ENCODE measurements around the gene TMEM97. TPM values are rescaled to one million over a fixed set of nuclear protein-coding genes. Genes with fewer than 3 reads are reported as not detected.

TMEM97 gene
- total RNA-seq, 1 donor from 2014 or later = 136 TPM

- no peak for DNase-seq (ENCODE audit: low spot score)
- Histone ChIP-seq H3K9me3 (ENCODE audit: low read depth) (no peaks in the 10 kb centered on the region), H3K36me3 (no peaks in the 10 kb centered on the region), H3K4me3 (no peak overlapping the region), H3K9ac (no peak overlapping the region), H3K27ac (no peak overlapping the region), H4K20me1 (ENCODE audit: low read depth) (peaks cover 24% of the 10 kb centered on the region), H3K4me2 (no peak overlapping the region), H3K79me2 (ENCODE audit: low read depth) (peaks cover 43% of the 10 kb centered on the region), H3K4me1 (peaks cover 6% of the 10 kb centered on the region), H2AFZ (replicated peaks) (no peak overlapping the region), H3K27me3 (no peaks in the 10 kb centered on the region), H3F3A (ENCODE audit: low read depth) (peaks cover 39% of the 10 kb centered on the region)
- H3K4me1 Mint-ChIP-seq = peaks cover 35% of the 10 kb centered on the region
- peaks cover 4% of the 10 kb centered on the region for H3K36me3 Mint-ChIP-seq
- H3K4me3 Mint-ChIP-seq = peak overlapping the region; percentile 98
- no peak for TF ChIP-seq EZH2 (IDR thresholded peaks at IDR 0.05)
- H3K27ac Mint-ChIP-seq = no peak overlapping the region
- H3K9me3 Mint-ChIP-seq = no peaks in the 10 kb centered on the region
- H3K27me3 Mint-ChIP-seq (ENCODE audit: insufficient read depth, low read depth) = peaks cover 2% of the 10 kb centered on the region
Measured at GRCh38 chr17:28333083-28333746, 14.2 kb downstream of the TMEM97 start.

- Histone ChIP-seq H3F3A (ENCODE audit: low read depth) (peaks cover 29% of the 10 kb centered on the region), H3K4me2 (peak overlapping the region; percentile 83), H3K4me1 (peaks cover 6% of the 10 kb centered on the region), H3K27ac (no peak overlapping the region), H3K9me3 (ENCODE audit: low read depth) (no peaks in the 10 kb centered on the region), H3K79me2 (ENCODE audit: low read depth) (peaks cover 44% of the 10 kb centered on the region), H3K36me3 (no peaks in the 10 kb centered on the region), H3K9ac (no peak overlapping the region), H3K4me3 (peak overlapping the region; percentile 82), H3K27me3 (no peaks in the 10 kb centered on the region), H2AFZ (replicated peaks) (no peak overlapping the region), H4K20me1 (ENCODE audit: low read depth) (peaks cover 29% of the 10 kb centered on the region)
- Mint-ChIP-seq H3K36me3 (peaks cover 5% of the 10 kb centered on the region), H3K27me3 (ENCODE audit: insufficient read depth, low read depth) (peaks cover 2% of the 10 kb centered on the region), H3K27ac (peak overlapping the region; percentile 35), H3K4me3 (peak overlapping the region; percentile 98), H3K9me3 (no peaks in the 10 kb centered on the region), H3K4me1 (peaks cover 31% of the 10 kb centered on the region)
- no peak for DNase-seq (ENCODE audit: low spot score)
- TF ChIP-seq EZH2 (IDR thresholded peaks at IDR 0.05) (no peak), EZH2phosphoT487 (IDR thresholded peaks at IDR 0.05) (no peak), CTCF (IDR thresholded peaks at IDR 0.05) (no peak)
Measured at GRCh38 chr17:28334171-28334570, 15.2 kb downstream of the TMEM97 start.

- no peaks in the 10 kb centered on the region for H3K9me3 ChIP-seq (ENCODE audit: low read depth)
- Mint-ChIP-seq H3K4me3 (peak overlapping the region; percentile 98), H3K36me3 (peaks cover 5% of the 10 kb centered on the region), H3K27me3 (ENCODE audit: insufficient read depth, low read depth) (peaks cover 2% of the 10 kb centered on the region), H3K9me3 (no peaks in the 10 kb centered on the region), H3K4me1 (peaks cover 31% of the 10 kb centered on the region), H3K27ac (peak overlapping the region; percentile 35)
- peaks cover 44% of the 10 kb centered on the region for H3K79me2 ChIP-seq (ENCODE audit: low read depth)
- H3K4me1 ChIP-seq = peaks cover 6% of the 10 kb centered on the region
- TF ChIP-seq CTCF (IDR thresholded peaks at IDR 0.05) = no peak
- no peak for TF ChIP-seq EZH2phosphoT487 (IDR thresholded peaks at IDR 0.05)
- TF ChIP-seq EZH2 (IDR thresholded peaks at IDR 0.05) = no peak
- H3F3A ChIP-seq (ENCODE audit: low read depth) = peaks cover 25% of the 10 kb centered on the region
- peak overlapping the region; percentile 93 for H2AFZ ChIP-seq (replicated peaks)
- no peak for DNase-seq (ENCODE audit: low spot score)
- peak overlapping the region; percentile 63 for H3K9ac ChIP-seq
- no peaks in the 10 kb centered on the region for H3K36me3 ChIP-seq
- H3K27ac ChIP-seq = no peak overlapping the region
- H3K4me3 ChIP-seq = peak overlapping the region; percentile 82
- H3K4me2 ChIP-seq = peak overlapping the region; percentile 83
- no peaks in the 10 kb centered on the region for H3K27me3 ChIP-seq
- H4K20me1 ChIP-seq (ENCODE audit: low read depth) = peaks cover 29% of the 10 kb centered on the region
Measured at GRCh38 chr17:28334666-28335200, 15.7 kb downstream of the TMEM97 start.
